PC-3 (cell line): ENCODE measurements around the gene SEMA6B. TPM values are rescaled to one million over a fixed set of nuclear protein-coding genes. Genes with fewer than 3 reads are reported as not detected.

Experiments used
- ATAC-seq: fragments of 200-7000 bp; cut with Tn5 transposase; 2 replicates; pipeline ENCODE4 v1.9.1; 2020; ENCODE audit warnings: mild to moderate bottlenecking, moderate library complexity
- BruUV-seq: library from RNA; stranded (reverse); fragments of 400-500 nt; replicated peaks from 2 replicates; lab custom pipeline; 2021; lab: Mats Ljungman, UMichigan
- CTCF ChIA-PET: fragments of 300-600 bp; sonication (Branson Sonifier 250); formaldehyde crosslinking; loops from one replicate; lab custom pipeline; 2022; ENCODE audit warnings: antibody characterized with exemption; lab: Charles Lee
- POLR2A ChIA-PET: fragments of 300-600 bp; sonication (Branson Sonifier 250); formaldehyde crosslinking; loops from one replicate; lab custom pipeline; 2022; ENCODE audit warnings: antibody characterized with exemption; ENCODE audit not compliant: unreplicated experiment; lab: Charles Lee
- DNase-seq: peaks from one replicate; pipeline ENCODE4 v3.0.0-alpha.2; 2015
- H2AFZ ChIP-seq: fragments of 300-600 bp; sonication (generic); 2 replicates; pipeline ENCODE4 v1.6.0; 2016; ENCODE audit warnings: antibody characterized with exemption, low read length
- H3F3A ChIP-seq: fragments of 300-600 bp; sonication (generic); one replicate; pipeline ENCODE4 v1.6.0; 2017; ENCODE audit warnings: antibody characterized with exemption, low read length, control low read depth, mild to moderate bottlenecking; ENCODE audit not compliant: unreplicated experiment
- H3K27ac ChIP-seq: fragments of 300-600 bp; sonication (generic); 2 replicates; pipeline ENCODE4 v1.5.1; 2016; ENCODE audit warnings: mild to moderate bottlenecking, low read length
- H3K27me3 ChIP-seq: fragments of 300-600 bp; sonication (generic); 2 replicates; pipeline ENCODE4 v1.6.1; 2016; ENCODE audit warnings: low read length, mixed read lengths
- H3K36me3 ChIP-seq: fragments of 300-600 bp; sonication (generic); 2 replicates; pipeline ENCODE4 v1.6.1; 2016; ENCODE audit warnings: low read depth, mixed run types, low read length, mixed read lengths
- H3K4me1 ChIP-seq: fragments of 300-600 bp; sonication (generic); 2 replicates; pipeline ENCODE4 v1.5.1; 2016; ENCODE audit warnings: low read length; ENCODE audit not compliant: insufficient read depth
- H3K4me2 ChIP-seq: fragments of 300-600 bp; sonication (generic); 2 replicates; pipeline ENCODE4 v1.6.0; 2016; ENCODE audit warnings: low read length
- H3K4me3 ChIP-seq: fragments of 300-600 bp; sonication (generic); 2 replicates; pipeline ENCODE4 v1.5.1; 2016; ENCODE audit warnings: mild to moderate bottlenecking, low read length, mixed read lengths
- H3K79me2 ChIP-seq: fragments of 300-600 bp; sonication (generic); 2 replicates; pipeline ENCODE4 v1.6.1; 2017; ENCODE audit warnings: low read length, mixed read lengths
- H3K9ac ChIP-seq: fragments of 300-600 bp; sonication (generic); 2 replicates; pipeline ENCODE4 v1.6.0; 2016; ENCODE audit warnings: mild to moderate bottlenecking, low read length
- H3K9me2 ChIP-seq: fragments of 300-600 bp; sonication (generic); replicated peaks from 2 replicates; pipeline ENCODE4 v1.6.1; 2016; ENCODE audit warnings: mixed run types, low read length, mixed read lengths
- H3K9me3 ChIP-seq: fragments of 300-600 bp; sonication (generic); 2 replicates; pipeline ENCODE4 v1.6.1; 2016; ENCODE audit warnings: low read length, mixed read lengths
- H4K20me1 ChIP-seq: fragments of 300-600 bp; sonication (generic); 2 replicates; pipeline ENCODE4 v1.6.1; 2016; ENCODE audit warnings: low read length, mixed read lengths
- CTCF ChIP-seq: fragments of 300-600 bp; sonication (generic); conservative IDR thresholded peaks from 2 replicates; pipeline ENCODE4 v1.5.1; 2017; ENCODE audit warnings: antibody characterized with exemption, low read depth, mild to moderate bottlenecking, low read length
- EZH2 ChIP-seq: fragments of 300-600 bp; sonication (generic); IDR thresholded peaks from one replicate; pipeline ENCODE4 v1.6.1; 2017; ENCODE audit warnings: antibody characterized with exemption, mild to moderate bottlenecking, low read length; ENCODE audit not compliant: unreplicated experiment
- EZH2phosphoT487 ChIP-seq: fragments of 300-600 bp; sonication (generic); IDR thresholded peaks from 2 replicates; pipeline ENCODE4 v1.6.1; 2018; ENCODE audit warnings: mild to moderate bottlenecking, antibody characterized with exemption, low read length, borderline replicate concordance
- intact Hi-C: fragments of 100-400 bp; cut with micrococcal nuclease; formaldehyde crosslinking; loops from 2 replicates; pipeline ENCODE4 v1.9.0; 2023
- total RNA-seq: library from RNA; depleted of rRNA; stranded (reverse); fragments of >200 nt; gene quantifications from 2 replicates; pipeline ENCODE4 v1.2.3, GENCODE V29; 2014

The SEMA6B gene
- total RNA-seq, 1 experiment from 2014 or later: 9.0 TPM

- no peak overlapping the region for H3K9ac ChIP-seq
- intact Hi-C loops: no loop called here
- no TSS peak for BruUV-seq
- TF ChIP-seq EZH2phosphoT487: no peak
- no peak for TF ChIP-seq EZH2
- no peak for TF ChIP-seq CTCF
- H3F3A ChIP-seq: no peaks in the 10 kb centered on the region
- no peaks in the 10 kb centered on the region for H3K27me3 ChIP-seq
- H3K79me2 ChIP-seq: no peaks in the 10 kb centered on the region
- H4K20me1 ChIP-seq: no peaks in the 10 kb centered on the region
- CTCF ChIA-PET: interaction anchor here (0.7 kb wide), 1 partner anchor 15 kb away, joined by 3 read pairs; no protein-coding TSS in a partner anchor
- no peaks in the 10 kb centered on the region for H3K9me3 ChIP-seq
- DNase-seq (no peak), ATAC-seq (no peak)
- peaks cover 8% of the 10 kb centered on the region for H3K4me1 ChIP-seq
- H3K4me3 ChIP-seq: no peak overlapping the region
- no peaks in the 10 kb centered on the region for H3K36me3 ChIP-seq
- no peak overlapping the region for H3K4me2 ChIP-seq
- no peak overlapping the region for H2AFZ ChIP-seq
- no peaks in the 10 kb centered on the region for H3K9me2 ChIP-seq
- H3K27ac ChIP-seq: no peak overlapping the region
- POLR2A ChIA-PET: no interaction called here
These were observed 50.8 kb downstream of the SEMA6B start for GRCh38 chr19:4508698-4509097.

GRCh38 chr19:4507804-4508203, 51.7 kb downstream of the SEMA6B start:
- BruUV-seq: no TSS peak

More at GRCh38 chr19:4507804-4508203, 51.7 kb downstream of the SEMA6B start:
- H3K4me2 ChIP-seq: no peak overlapping the region
- H3K9me3 ChIP-seq: no peaks in the 10 kb centered on the region
- ATAC-seq: no peak
- no peaks in the 10 kb centered on the region for H3K27me3 ChIP-seq
- no peaks in the 10 kb centered on the region for H3K79me2 ChIP-seq
- no peaks in the 10 kb centered on the region for H3K36me3 ChIP-seq
- H3F3A ChIP-seq: no peaks in the 10 kb centered on the region
- peaks cover 8% of the 10 kb centered on the region for H3K4me1 ChIP-seq
- no peak for TF ChIP-seq EZH2phosphoT487
- TF ChIP-seq EZH2: no peak
- no peak for TF ChIP-seq CTCF
- no peak overlapping the region for H3K9ac ChIP-seq
- no peak for DNase-seq
- CTCF ChIA-PET: no interaction called here
- intact Hi-C loops: no loop called here
- no peak overlapping the region for H3K4me3 ChIP-seq
- no peaks in the 10 kb centered on the region for H4K20me1 ChIP-seq
- H3K9me2 ChIP-seq: no peaks in the 10 kb centered on the region
- no peak overlapping the region for H2AFZ ChIP-seq
- H3K27ac ChIP-seq: no peak overlapping the region
- POLR2A ChIA-PET: interaction anchor here (0.5 kb wide), 1 partner anchor 19 kb away, joined by 3 read pairs; no protein-coding TSS in a partner anchor
